Peyer's patch (tissue), 4 donors: Measurements from ENCODE around the gene CDKAL1.

Source experiments
- POLR2A ChIP-seq, 2 donors: fragments of 450-650 bp; IDR thresholded peaks; one replicate each; pipeline ENCODE4 v1.5.1; 2017; ENCODE audit warnings: antibody characterized with exemption in 2 of 2, mild to moderate bottlenecking in 2 of 2, moderate library complexity in 2 of 2
- TF ChIP-seq, protein P1 (sequence below), 6 experiments: fragments of 450-650 bp in 4 of 6; fragments of 200-600 bp in 2 of 6; sonication (generic) in 1 of 6; IDR thresholded peaks; one replicate each; pipeline ENCODE4 v1.5.1; 2017 to 2019; ENCODE audit warnings: antibody characterized with exemption in 6 of 6, mild to moderate bottlenecking in 3 of 6, moderate library complexity in 1 of 6

DNA sequence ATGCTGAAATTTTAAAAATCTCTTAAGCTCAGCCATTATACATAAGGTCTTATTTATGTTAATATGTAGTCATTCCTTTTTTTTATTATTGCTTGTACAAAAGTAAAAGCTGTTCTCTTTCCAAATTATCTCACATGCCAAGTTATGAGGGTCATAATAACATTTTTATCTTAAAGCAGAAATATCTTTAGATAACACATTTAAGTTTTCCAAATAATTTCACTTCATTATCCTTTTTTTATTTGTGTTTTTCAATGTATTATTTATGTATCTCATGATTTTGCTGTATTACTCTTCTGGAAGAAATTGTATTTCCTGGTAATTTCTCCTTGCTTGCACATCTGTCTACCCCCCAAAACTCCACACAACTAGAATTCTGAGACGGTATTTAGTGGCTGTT, 598.2 kb downstream of the CDKAL1 start:
- TF ChIP-seq, protein P1, sequence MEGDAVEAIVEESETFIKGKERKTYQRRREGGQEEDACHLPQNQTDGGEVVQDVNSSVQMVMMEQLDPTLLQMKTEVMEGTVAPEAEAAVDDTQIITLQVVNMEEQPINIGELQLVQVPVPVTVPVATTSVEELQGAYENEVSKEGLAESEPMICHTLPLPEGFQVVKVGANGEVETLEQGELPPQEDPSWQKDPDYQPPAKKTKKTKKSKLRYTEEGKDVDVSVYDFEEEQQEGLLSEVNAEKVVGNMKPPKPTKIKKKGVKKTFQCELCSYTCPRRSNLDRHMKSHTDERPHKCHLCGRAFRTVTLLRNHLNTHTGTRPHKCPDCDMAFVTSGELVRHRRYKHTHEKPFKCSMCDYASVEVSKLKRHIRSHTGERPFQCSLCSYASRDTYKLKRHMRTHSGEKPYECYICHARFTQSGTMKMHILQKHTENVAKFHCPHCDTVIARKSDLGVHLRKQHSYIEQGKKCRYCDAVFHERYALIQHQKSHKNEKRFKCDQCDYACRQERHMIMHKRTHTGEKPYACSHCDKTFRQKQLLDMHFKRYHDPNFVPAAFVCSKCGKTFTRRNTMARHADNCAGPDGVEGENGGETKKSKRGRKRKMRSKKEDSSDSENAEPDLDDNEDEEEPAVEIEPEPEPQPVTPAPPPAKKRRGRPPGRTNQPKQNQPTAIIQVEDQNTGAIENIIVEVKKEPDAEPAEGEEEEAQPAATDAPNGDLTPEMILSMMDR (IDR thresholded peaks at IDR 0.05) = no peak
- no peak for TF ChIP-seq POLR2A (IDR thresholded peaks at IDR 0.05)
